ENCODE results near the gene PAPSS1. TPM values are rescaled to one million over a fixed set of nuclear protein-coding genes. Genes with fewer than 3 reads are reported as not detected.
"Not testable (repeated sequence)": the region's sequence is repeated elsewhere in the genome, so short reads cannot be mapped to it uniquely, and the experiment has no call there.

Gene PAPSS1
- polyA plus RNA-seq, 3 donors from 2014 or later: 24.1 to 61.9 (median 29.9) TPM

DNA sequence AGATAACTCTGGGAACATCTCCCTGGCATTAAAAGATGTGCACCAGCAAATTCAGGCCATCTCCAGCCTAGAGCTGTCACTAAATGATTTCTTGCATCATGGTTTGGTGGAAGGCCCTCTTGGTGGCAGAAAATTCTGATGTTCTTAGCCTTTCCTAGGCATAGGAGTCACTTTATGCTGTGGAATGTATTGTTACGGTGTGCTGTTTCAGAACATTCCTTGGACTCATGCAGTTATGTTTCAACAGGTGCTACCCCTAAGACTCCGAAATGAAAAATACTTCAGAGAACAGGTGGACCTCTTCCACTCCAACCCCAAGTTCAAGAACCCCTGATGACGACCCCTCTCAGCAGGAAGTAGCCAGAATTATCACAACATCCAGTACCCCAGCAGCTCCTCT, 20.3 kb upstream of the PAPSS1 start:
- Mint-ChIP-seq H3K4me3 (no peak overlapping the region), H3K27me3 (ENCODE audit: low read depth in 3 of 3) (peaks cover 0 to 2% (median 0%) of the 10 kb centered on the region in 3 donors), H3K36me3 (no peaks in the 10 kb centered on the region), H3K9me3 (no peaks in the 10 kb centered on the region), H3K27ac (no peak overlapping the region), H3K4me1 (no peaks in the 10 kb centered on the region)
- no peak for DNase-seq

DNA sequence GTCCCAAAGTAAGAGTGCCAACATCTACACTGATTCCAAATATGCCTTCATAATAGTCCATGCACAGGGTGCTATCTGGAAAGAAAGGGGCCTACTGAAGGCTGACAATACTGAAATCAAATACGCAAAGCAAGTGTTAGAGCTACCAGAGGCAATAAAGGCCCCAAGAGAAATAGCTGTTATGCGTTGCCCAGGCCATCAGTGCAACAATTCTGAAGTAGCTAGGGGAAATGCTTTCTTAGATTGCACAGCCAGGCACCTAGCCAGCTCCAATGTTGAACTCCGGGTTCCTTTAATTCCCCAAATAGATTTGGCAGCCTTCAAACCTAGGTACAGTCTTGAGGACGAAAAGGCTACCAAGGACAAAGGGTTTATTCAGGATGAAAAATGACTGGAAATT, 17.4 kb upstream of the PAPSS1 start:
- Mint-ChIP-seq H3K9me3 (no peaks in the 10 kb centered on the region), H3K27ac (no peak overlapping the region), H3K4me3 (no peak overlapping the region), H3K36me3 (no peaks in the 10 kb centered on the region), H3K4me1 (no peaks in the 10 kb centered on the region), H3K27me3 (ENCODE audit: low read depth in 3 of 3) (peaks cover 0 to 2% (median 2%) of the 10 kb centered on the region in 3 donors)
- DNase-seq: no peak

DNA sequence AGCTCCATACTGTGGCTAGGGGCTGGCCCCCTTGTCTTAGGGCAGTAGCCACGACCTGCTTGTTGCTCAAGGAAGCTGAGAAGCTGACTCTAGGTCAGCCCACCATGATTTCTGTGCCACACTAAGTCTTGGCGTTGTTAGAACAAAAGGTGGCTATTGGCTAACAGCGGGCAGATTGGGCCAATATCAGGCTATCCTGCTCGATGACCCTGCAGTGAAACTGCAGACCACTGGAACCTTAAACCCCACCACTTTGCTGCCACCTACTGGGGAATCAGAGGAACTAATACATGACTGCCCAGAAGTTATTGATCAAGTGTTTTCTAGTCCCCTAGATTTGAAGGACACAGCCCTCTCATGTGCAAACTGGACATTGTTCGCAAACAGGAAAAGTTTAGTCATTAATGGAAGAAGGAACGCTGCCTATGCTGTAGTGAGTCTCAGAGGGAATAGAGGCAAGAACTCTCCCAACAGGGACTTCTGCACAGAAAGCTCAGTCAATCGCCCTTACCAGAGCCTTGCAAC, 17.0 kb upstream of the PAPSS1 start:
- peaks cover 0 to 2% (median 2%) of the 10 kb centered on the region in 3 donors for H3K27me3 Mint-ChIP-seq (ENCODE audit: low read depth in 3 of 3)

DNA sequence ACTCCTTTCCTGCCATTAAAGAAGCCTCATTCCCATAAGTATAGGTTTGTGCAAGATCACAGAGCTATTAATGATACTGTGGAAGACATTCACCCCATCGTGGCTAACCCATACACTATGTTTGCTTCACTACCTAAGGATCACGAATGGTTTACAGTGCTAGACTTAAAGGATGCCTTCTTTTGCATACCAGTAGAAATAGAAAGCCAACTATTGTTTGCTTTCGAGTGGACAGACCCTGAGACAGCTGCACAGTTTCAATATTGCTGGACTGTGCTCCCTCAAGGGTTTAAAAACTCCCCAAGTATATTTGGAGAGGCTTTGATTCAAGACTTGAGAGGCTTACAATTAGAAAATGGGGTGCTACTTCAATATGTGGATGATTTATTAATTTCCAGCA, 16.0 kb upstream of the PAPSS1 start:
- Mint-ChIP-seq H3K27me3 (ENCODE audit: low read depth in 3 of 3) (peaks cover 0 to 2% (median 2%) of the 10 kb centered on the region in 3 donors), H3K27ac (no peak overlapping the region), H3K9me3 (no peaks in the 10 kb centered on the region), H3K4me3 (no peak overlapping the region), H3K36me3 (no peaks in the 10 kb centered on the region), H3K4me1 (no peaks in the 10 kb centered on the region)
- DNase-seq: no peak

More for the DNA sequence above, 17.0 kb upstream of the PAPSS1 start:
- Mint-ChIP-seq H3K36me3 (no peaks in the 10 kb centered on the region), H3K4me3 (no peak overlapping the region), H3K9me3 (no peaks in the 10 kb centered on the region), H3K4me1 (no peaks in the 10 kb centered on the region), H3K27ac (no peak overlapping the region)
- DNase-seq: peak; percentile 43 to 48 (median 45)

DNA sequence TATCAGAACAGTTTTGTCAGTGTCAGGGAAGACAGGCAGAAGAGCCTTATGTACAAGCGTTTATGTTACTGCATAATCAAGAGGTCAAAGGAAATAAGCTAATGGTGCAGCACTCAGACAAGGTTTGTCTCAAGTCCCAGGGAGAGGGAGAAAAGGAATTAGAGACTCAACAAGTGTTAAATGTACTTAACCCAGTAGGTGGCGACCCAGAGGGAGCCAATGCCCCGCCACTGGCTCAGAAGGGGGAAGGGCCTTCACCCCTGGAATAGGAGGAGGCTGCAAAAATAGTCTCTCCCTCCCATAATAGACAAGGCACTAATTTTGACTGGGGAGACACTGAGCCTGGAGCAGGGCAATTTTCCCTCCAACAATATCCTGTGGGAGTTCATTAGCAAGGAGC, 14.1 kb upstream of the PAPSS1 start:
- H3K36me3 Mint-ChIP-seq: no peaks in the 10 kb centered on the region
- peaks cover 0 to 2% (median 2%) of the 10 kb centered on the region in 3 donors for H3K27me3 Mint-ChIP-seq (ENCODE audit: low read depth in 3 of 3)
- H3K4me3 Mint-ChIP-seq: no peak overlapping the region
- H3K27ac Mint-ChIP-seq: no peak overlapping the region
- no peak for DNase-seq
- H3K9me3 Mint-ChIP-seq: no peaks in the 10 kb centered on the region
- H3K4me1 Mint-ChIP-seq: no peaks in the 10 kb centered on the region

DNA sequence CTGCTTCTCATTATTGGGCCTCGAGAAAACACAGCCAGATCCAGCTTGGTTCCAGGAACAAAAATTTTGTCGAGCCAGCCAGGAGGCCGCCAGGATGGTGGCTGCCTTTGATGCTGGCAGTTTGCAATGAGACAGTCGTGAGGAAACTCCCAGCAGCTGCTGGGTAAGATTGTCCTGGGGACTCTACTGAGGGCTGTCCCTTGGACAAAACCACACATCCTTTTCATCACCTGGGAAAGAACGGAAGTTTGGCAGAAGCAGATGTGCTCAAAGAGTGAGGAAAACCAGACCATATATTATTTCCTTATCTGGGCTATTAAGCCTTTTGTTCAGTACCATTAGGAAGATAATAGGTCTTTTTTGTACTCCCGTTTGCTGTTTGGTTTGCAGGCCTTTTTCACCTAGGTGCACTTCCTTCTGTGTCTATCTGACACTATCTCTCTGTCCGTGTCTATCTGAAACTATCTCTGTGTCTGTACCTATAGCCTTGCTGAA, 13.4 kb upstream of the PAPSS1 start:
- no peaks in the 10 kb centered on the region for H3K4me1 Mint-ChIP-seq
- H3K27ac Mint-ChIP-seq: no peak overlapping the region
- H3K4me3 Mint-ChIP-seq: no peak overlapping the region
- no peak for DNase-seq
- H3K36me3 Mint-ChIP-seq: no peaks in the 10 kb centered on the region
- H3K9me3 Mint-ChIP-seq: no peaks in the 10 kb centered on the region
- peaks cover 0 to 5% (median 3%) of the 10 kb centered on the region in 3 donors for H3K27me3 Mint-ChIP-seq (ENCODE audit: low read depth in 3 of 3)

DNA sequence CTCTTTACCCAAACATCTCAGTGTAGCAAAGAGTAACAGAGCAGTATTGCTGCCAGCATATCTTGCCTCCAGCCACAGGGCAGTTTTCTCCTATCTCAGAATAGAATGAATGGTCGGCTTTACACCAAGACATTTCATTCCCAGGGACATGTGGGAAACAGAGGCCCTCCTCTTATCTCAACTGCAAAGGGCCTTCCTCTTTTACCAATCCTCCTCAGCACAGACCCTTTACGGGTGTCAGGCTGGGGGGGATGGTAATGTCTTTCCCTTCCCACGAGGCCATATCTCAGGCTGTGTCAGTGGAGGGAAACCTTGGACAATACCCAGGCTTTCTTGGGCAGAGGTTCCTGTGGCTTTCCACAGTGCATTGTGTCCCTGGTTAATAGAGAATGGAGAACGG, 9.0 kb upstream of the PAPSS1 start:
- not testable (repeated sequence) for H3K27ac Mint-ChIP-seq; DNase-seq; H3K36me3 Mint-ChIP-seq; H3K4me1 Mint-ChIP-seq; H3K27me3 Mint-ChIP-seq (ENCODE audit: low read depth in 3 of 3); H3K4me3 Mint-ChIP-seq; H3K9me3 Mint-ChIP-seq

DNA sequence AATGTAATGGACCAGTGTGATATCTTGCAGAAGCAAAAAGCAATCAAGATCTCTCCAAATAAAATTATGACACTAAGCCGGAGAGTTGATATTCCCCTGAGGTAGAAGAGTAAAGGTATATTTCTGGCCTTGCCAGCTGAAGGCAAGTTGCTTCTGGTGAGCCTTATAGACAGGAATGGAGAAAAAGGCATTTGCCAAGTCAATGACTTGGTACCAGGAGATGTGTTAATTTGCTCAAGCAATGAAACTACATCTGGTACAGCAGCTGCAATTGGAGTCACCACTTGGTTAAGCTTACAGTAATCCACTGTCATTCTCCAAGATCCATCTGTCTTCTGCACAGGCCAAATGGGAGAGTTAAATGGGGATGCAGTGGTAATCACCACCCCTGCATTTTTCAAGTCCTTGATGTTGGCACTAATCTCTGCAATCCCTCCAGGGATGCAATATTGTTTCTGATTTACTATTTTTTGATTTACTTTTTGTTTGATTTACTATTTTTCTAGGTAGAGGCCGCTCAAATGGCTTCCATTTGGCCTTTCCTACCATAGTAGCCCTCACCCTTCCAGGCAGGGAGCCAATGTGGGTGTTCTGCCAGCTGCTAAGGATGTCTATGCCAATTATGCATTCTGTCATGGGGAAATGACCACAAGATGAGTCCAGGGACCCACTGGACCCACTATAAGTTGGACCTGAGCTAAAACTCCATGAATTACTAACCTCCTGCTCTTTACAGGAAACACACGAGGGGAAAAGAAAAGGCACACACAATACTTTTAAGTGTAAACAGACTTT, 6.3 kb upstream of the PAPSS1 start:
- DNase-seq; H3K9me3 Mint-ChIP-seq; H3K27me3 Mint-ChIP-seq (ENCODE audit: low read depth in 3 of 3); H3K36me3 Mint-ChIP-seq; H3K4me1 Mint-ChIP-seq; H3K4me3 Mint-ChIP-seq; H3K27ac Mint-ChIP-seq: not testable (repeated sequence)

DNA sequence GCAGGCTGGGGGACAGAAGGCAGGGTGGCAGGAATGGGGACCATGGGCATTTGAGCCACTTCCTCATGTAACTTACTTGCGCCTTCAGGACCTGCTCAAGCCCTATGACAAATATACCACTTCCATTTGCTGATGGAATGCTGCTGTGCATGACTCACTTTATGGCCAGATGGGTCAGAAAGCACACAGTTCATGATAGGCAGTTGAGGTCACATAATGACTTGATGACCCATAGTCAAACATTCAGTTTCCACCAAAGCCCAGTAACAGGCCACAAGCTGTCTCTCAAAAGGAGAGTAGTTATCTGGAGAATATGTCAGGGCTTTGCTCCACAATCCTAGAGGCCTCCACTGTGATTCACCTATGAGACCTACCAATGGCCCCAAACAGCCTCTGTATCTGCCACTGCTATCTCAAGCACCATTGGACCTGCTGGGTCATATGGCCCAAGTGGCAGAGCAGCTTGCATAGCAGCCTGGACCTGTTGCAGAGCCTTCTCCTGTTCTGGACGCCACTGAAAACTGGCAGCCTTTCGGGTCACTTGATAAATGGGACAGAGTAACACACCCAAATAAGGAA, 5.3 kb upstream of the PAPSS1 start:
- Mint-ChIP-seq H3K36me3 (no peaks in the 10 kb centered on the region), H3K27me3 (ENCODE audit: low read depth in 3 of 3) (peaks cover 3 to 6% (median 4%) of the 10 kb centered on the region in 3 donors), H3K27ac (no peak overlapping the region), H3K9me3 (peaks cover 0 to 3% (median 0%) of the 10 kb centered on the region in 6 donors), H3K4me1 (peaks cover 12 to 15% of the 10 kb centered on the region in 2 donors), H3K4me3 (no peak overlapping the region)
- DNase-seq: no peak

DNA sequence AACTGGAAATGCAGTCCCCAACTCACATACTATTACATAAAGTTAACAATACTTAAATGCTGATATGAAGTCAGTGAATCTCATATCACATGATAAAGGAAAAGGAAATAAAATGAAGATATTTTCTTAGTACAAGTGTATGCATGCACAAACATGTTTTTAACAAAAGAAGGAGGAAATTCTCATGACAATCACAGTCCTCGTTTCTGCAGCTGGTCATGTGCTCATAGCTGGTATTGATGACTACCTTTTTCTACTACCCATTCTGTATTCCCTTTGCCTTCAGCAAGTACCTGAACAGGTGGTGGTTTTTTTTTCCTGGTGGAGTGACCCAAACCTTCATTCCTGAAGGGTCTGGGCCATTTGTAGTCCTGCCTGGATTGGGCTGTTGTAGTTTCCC, 3.3 kb upstream of the PAPSS1 start:
- Mint-ChIP-seq H3K4me1 (peaks cover 26 to 31% of the 10 kb centered on the region in 2 donors), H3K4me3 (peak overlapping the region in 1 of 5 donors; percentile 8)
- H3K9me3 Mint-ChIP-seq; H3K27me3 Mint-ChIP-seq (ENCODE audit: low read depth in 3 of 3); H3K36me3 Mint-ChIP-seq; DNase-seq; H3K27ac Mint-ChIP-seq: not testable (repeated sequence)

DNA sequence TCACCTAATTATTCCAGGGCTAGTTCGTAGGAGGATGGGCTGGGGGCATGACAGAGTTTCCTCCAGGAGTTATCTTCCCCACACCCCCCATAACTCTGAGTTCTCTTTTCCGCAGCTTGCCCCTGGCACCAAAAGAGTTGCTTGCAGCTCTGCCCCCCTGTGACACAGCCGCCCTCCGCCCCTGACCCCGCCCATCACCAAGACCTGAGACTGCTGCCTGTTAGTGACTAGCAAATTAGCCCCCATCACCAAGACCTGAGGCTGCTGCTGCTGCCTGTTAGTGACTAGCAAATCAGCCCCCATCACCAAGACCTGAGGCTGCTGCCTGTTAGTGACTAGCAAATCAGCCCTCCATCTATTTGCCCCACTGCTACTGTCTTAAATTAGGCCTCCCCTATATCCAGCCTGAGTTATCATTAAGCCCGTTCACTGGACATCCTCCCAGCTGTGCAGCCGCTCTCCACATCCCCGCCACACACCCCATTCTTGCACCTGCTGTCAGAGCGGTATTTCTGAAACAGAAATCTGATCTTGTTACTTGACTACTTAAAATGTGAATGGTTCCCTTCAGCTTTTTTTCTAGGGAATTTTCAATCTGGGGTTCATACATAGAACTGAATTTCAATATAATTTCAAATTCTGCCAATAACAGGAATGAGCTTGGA, 1.5 kb upstream of the PAPSS1 start:
- peak overlapping the region; percentile 49 to 96 (median 91) for H3K27ac Mint-ChIP-seq
- no peaks in the 10 kb centered on the region for H3K36me3 Mint-ChIP-seq
- peaks cover 0 to 3% (median 0%) of the 10 kb centered on the region in 6 donors for H3K9me3 Mint-ChIP-seq
- DNase-seq: peak; percentile 20 to 28 (median 26)
- H3K4me3 Mint-ChIP-seq: peak overlapping the region; percentile 96 to 98 (median 96)
- peaks cover 2 to 9% (median 5%) of the 10 kb centered on the region in 3 donors for H3K27me3 Mint-ChIP-seq (ENCODE audit: low read depth in 3 of 3)
- peaks cover 26 to 36% of the 10 kb centered on the region in 2 donors for H3K4me1 Mint-ChIP-seq

DNA sequence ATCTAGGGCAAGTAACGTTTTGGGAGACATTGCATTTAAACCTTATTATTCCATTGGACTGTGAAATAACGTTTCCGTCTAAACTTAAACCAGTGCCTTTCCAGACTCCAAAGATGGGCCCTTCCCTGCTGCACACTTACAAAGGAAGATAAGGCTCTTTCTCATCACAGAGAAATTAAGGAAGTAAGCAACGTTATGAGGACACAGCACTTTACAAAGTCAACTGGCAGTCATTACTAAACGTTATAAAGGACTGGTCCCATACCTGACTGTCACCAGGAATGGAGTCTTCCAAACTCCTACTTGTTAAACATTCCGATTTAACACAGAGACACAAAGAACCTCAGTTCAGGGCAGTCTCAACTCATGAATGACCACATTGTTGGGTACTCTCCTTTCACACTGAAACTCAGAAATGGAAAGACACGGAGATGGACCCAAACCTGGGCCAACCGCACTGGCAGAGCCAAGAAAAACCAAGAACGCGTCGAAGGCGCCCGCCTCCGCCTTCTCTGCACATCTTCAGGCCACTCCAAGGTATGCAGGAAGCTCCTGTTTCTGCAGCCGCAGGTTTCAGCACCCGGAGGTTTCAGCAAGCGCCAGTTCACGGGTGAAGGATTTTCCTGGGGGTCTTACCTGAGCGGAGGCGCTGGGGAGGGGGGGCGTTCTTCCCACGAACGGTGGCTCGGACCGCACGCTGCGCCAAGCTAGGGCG, 670 bp downstream of the PAPSS1 start:
- Mint-ChIP-seq H3K27ac (peak overlapping the region; percentile 83 to 96 (median 88)), H3K36me3 (no peaks in the 10 kb centered on the region), H3K4me1 (peaks cover 26 to 36% of the 10 kb centered on the region in 2 donors), H3K27me3 (ENCODE audit: low read depth in 3 of 3) (peaks cover 2 to 6% (median 5%) of the 10 kb centered on the region in 3 donors), H3K4me3 (peak overlapping the region; percentile 96 to 98 (median 96)), H3K9me3 (no peaks in the 10 kb centered on the region)
- DNase-seq: no peak

DNA sequence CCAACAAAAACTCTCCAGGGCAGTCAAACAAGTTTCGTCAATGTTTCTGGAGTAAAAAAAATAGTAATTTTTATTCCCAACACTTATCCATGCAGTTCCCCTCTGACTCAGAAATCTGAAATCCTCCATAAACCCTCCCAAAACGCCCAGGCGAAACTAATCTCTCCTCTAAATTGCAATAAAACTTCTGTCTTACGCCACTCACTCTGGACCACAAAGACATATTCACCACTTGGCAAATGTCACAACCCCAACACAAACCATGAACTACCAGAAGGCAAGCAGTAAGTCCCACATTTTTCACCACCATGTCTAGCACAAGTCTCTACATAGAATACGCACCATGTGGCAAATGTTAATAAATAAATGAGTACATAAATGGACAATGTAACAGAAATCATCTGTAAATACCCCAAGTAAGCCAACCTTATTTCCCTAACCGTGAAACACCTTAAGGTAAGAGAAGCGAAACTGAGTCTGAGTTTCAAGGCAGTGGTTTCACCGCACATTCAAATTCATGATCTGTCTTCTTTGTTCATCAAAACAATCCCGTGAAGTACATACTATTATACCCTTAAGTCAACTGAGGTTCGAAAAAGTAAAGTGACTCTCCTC, 1.6 kb downstream of the PAPSS1 start:
- H3K36me3 Mint-ChIP-seq: peaks cover 0 to 4% (median 0%) of the 10 kb centered on the region in 3 donors
- no peaks in the 10 kb centered on the region for H3K9me3 Mint-ChIP-seq
- DNase-seq: no peak
- peaks cover 2 to 6% (median 5%) of the 10 kb centered on the region in 3 donors for H3K27me3 Mint-ChIP-seq (ENCODE audit: low read depth in 3 of 3)
- peak overlapping the region in 2 of 6 donors; percentile 2 to 25 for H3K27ac Mint-ChIP-seq
- peaks cover 26 to 36% of the 10 kb centered on the region in 2 donors for H3K4me1 Mint-ChIP-seq
- H3K4me3 Mint-ChIP-seq: peak overlapping the region; percentile 96 to 98 (median 96)
